Gastroesophageal sphincter (tissue), 3 donors: ENCODE measurements around the gene CEP112.

ENCODE experiments used
- CTCF ChIP-seq, 4 experiments: fragments of 200-600 bp in 2 of 4; fragments of 450-650 bp in 2 of 4; sonication (generic) in 1 of 4; IDR thresholded peaks; one replicate each; pipeline ENCODE4 v1.5.1; 2017 to 2019; ENCODE audit warnings: antibody characterized with exemption in 4 of 4, mild to moderate bottlenecking in 2 of 4, moderate library complexity in 2 of 4
- POLR2AphosphoS5 ChIP-seq: sonication (generic); formaldehyde crosslinking; IDR thresholded peaks from one replicate; pipeline ENCODE4 v1.6.1; 2017; ENCODE audit warnings: antibody characterized with exemption

- TF ChIP-seq POLR2AphosphoS5, result no peak
- TF ChIP-seq CTCF (IDR thresholded peaks at IDR 0.05), result no peak
These were observed 336.3 kb downstream of the CEP112 start for GRCh38 chr17:65855675-65856074.
